H9 (cell line): ENCODE measurements around the gene CAPN14. TPM values are rescaled to one million over a fixed set of nuclear protein-coding genes. Genes with fewer than 3 reads are reported as not detected.

Experiments
- DNase-seq: peaks from one replicate; pipeline ENCODE4 v3.0.0-alpha.2; 2017
- H2AFZ ChIP-seq: one replicate; pipeline ENCODE4 v1.6.1; 2013; ENCODE audit warnings: mild to moderate bottlenecking, low read length, control low read depth, moderate library complexity
- H2AK5ac ChIP-seq: 2 replicates; pipeline ENCODE4 v1.6.1; 2013; ENCODE audit warnings: low read length, control low read depth, mixed read lengths; ENCODE audit not compliant: insufficient read length
- H2BK120ac ChIP-seq: one replicate; pipeline ENCODE4 v1.6.1; 2013; ENCODE audit warnings: low read depth, mild to moderate bottlenecking, low read length, control low read depth, inconsistent platforms; ENCODE audit not compliant: poor library complexity, severe bottlenecking
- H2BK12ac ChIP-seq: 2 replicates; pipeline ENCODE4 v1.6.1; 2013; ENCODE audit warnings: low read length, control low read depth, mixed read lengths, low read depth; ENCODE audit not compliant: insufficient read length
- H2BK15ac ChIP-seq: 2 replicates; pipeline ENCODE4 v1.6.1; 2013; ENCODE audit warnings: low read depth, low read length, control low read depth
- H2BK20ac ChIP-seq: one replicate; pipeline ENCODE4 v1.6.1; 2013; ENCODE audit warnings: low read depth, mild to moderate bottlenecking, low read length, control low read depth, inconsistent platforms; ENCODE audit not compliant: poor library complexity, severe bottlenecking
- H2BK5ac ChIP-seq: 2 replicates; pipeline ENCODE4 v1.6.1; 2013; ENCODE audit warnings: low read length, control low read depth, mixed read lengths; ENCODE audit not compliant: insufficient read length
- H3K14ac ChIP-seq: 2 replicates; pipeline ENCODE4 v1.6.1; 2013; ENCODE audit warnings: low read length, control low read depth; ENCODE audit not compliant: insufficient read depth
- H3K18ac ChIP-seq: 2 replicates; pipeline ENCODE4 v1.6.1; 2013; ENCODE audit warnings: low read depth, mild to moderate bottlenecking, mixed read lengths, low read length, control low read depth; ENCODE audit not compliant: insufficient read length
- H3K23ac ChIP-seq: 2 replicates; pipeline ENCODE4 v1.6.1; 2013; ENCODE audit warnings: low read length, control low read depth, mixed read lengths, low read depth; ENCODE audit not compliant: insufficient read length
- H3K23me2 ChIP-seq: 2 replicates; pipeline ENCODE4 v1.6.1; 2013; ENCODE audit warnings: low read depth, mild to moderate bottlenecking, mixed read lengths, low read length, control low read depth; ENCODE audit not compliant: insufficient read length, poor library complexity, severe bottlenecking
- H3K27ac ChIP-seq: 2 replicates; pipeline ENCODE4 v1.5.1; 2013; ENCODE audit warnings: low read length, control low read depth, mixed read lengths, low read depth; ENCODE audit not compliant: insufficient read length
- H3K27me3 ChIP-seq: 2 replicates; pipeline ENCODE4 v1.6.1; 2013; ENCODE audit warnings: low read length, control low read depth, inconsistent platforms; ENCODE audit not compliant: insufficient read depth
- H3K4ac ChIP-seq: 2 replicates; pipeline ENCODE4 v1.6.1; 2013; ENCODE audit warnings: low read depth, mild to moderate bottlenecking, control low read depth, inconsistent platforms, low read length, moderate library complexity
- H3K4me1 ChIP-seq: 2 replicates; pipeline ENCODE4 v1.6.1; 2013; ENCODE audit warnings: low read length, control low read depth, inconsistent platforms; ENCODE audit not compliant: insufficient read depth
- H3K4me2 ChIP-seq: 2 replicates; pipeline ENCODE4 v1.6.1; 2013; ENCODE audit warnings: low read length, control low read depth, mixed read lengths; ENCODE audit not compliant: insufficient read length, insufficient read depth
- H3K56ac ChIP-seq: 2 replicates; pipeline ENCODE4 v1.6.1; 2013; ENCODE audit warnings: low read depth, mild to moderate bottlenecking, mixed read lengths, low read length, control low read depth; ENCODE audit not compliant: insufficient read length
- H3K79me1 ChIP-seq: 2 replicates; pipeline ENCODE4 v1.6.1; 2013; ENCODE audit warnings: low read depth, mild to moderate bottlenecking, moderate library complexity, low read length, control low read depth, inconsistent platforms; ENCODE audit not compliant: insufficient read depth, poor library complexity, severe bottlenecking
- H3K79me2 ChIP-seq: 2 replicates; pipeline ENCODE4 v1.6.1; 2013; ENCODE audit warnings: low read length, control low read depth, inconsistent platforms; ENCODE audit not compliant: insufficient read depth
- H3K9ac ChIP-seq: 2 replicates; pipeline ENCODE4 v1.6.1; 2013; ENCODE audit warnings: low read length, control low read depth, mixed read lengths; ENCODE audit not compliant: insufficient read length; ENCODE audit errors: extremely low read depth
- H3K9me3 ChIP-seq: one replicate; pipeline ENCODE4 v1.6.1; 2013; ENCODE audit warnings: low read depth, low read length, inconsistent platforms; ENCODE audit not compliant: control insufficient read depth
- H3T11ph ChIP-seq: one replicate; pipeline ENCODE4 v1.6.1; 2013; ENCODE audit warnings: mild to moderate bottlenecking, low read length, control low read depth, inconsistent platforms
- H4K20me1 ChIP-seq: one replicate; pipeline ENCODE4 v1.6.1; 2013; ENCODE audit not compliant: control insufficient read depth, insufficient read length, insufficient read depth
- H4K5ac ChIP-seq: 2 replicates; pipeline ENCODE4 v1.6.1; 2013; ENCODE audit warnings: low read depth, mild to moderate bottlenecking, mixed read lengths, low read length, control low read depth; ENCODE audit not compliant: insufficient read length
- H4K8ac ChIP-seq: replicated peaks from 2 replicates; pipeline ENCODE4 v1.6.1; 2013; ENCODE audit warnings: low read length, control low read depth, mixed read lengths, low read depth; ENCODE audit not compliant: insufficient read length
- H4K91ac ChIP-seq: 2 replicates; pipeline ENCODE4 v1.6.1; 2013; ENCODE audit warnings: low read depth, mild to moderate bottlenecking, moderate library complexity, mixed read lengths, low read length, control low read depth; ENCODE audit not compliant: insufficient read length
- H3K27ac Mint-ChIP-seq, 3 experiments: 2 replicates in 2 of 3; 3 replicates in 1 of 3; pipeline ENCODE4 v1.8.0; 2020 to 2021; ENCODE audit warnings: mixed read lengths in 3 of 3, mild to moderate bottlenecking in 1 of 3, moderate library complexity in 1 of 3
- H3K27me3 Mint-ChIP-seq: 2 replicates; pipeline ENCODE4 v1.8.0; 2021; ENCODE audit warnings: low read depth, mild to moderate bottlenecking, moderate library complexity, mixed read lengths
- H3K36me3 Mint-ChIP-seq, 3 experiments: 2 replicates in 2 of 3; 3 replicates in 1 of 3; pipeline ENCODE4 v1.8.0; 2020 to 2021; ENCODE audit warnings: low read depth in 3 of 3, mixed read lengths in 3 of 3; ENCODE audit not compliant: insufficient read depth in 1 of 3
- H3K4me1 Mint-ChIP-seq, 2 experiments: 2 replicates each; pipeline ENCODE4 v1.8.0; 2020; ENCODE audit warnings: mixed read lengths in 2 of 2
- H3K4me3 Mint-ChIP-seq, 2 experiments: 2 replicates in 1 of 2; 3 replicates in 1 of 2; pipeline ENCODE4 v1.8.0; 2020 to 2021; ENCODE audit warnings: mild to moderate bottlenecking in 2 of 2, mixed read lengths in 2 of 2, moderate library complexity in 1 of 2
- H3K9me3 Mint-ChIP-seq, 2 experiments: 2 replicates in 1 of 2; 3 replicates in 1 of 2; pipeline ENCODE4 v1.8.0; 2020; ENCODE audit warnings: mild to moderate bottlenecking in 2 of 2, mixed read lengths in 2 of 2, moderate library complexity in 1 of 2
- WGBS: extraction: QIAGEN DNeasy Blood & Tissue Kit; methylation state at CpG from one replicate; pipeline ENCODE4 v1.1.7; 2013; ENCODE audit warnings: missing lambda C conversion rate, low lambda C conversion rate, mixed read lengths; ENCODE audit not compliant: insufficient read length; ENCODE audit errors: extremely low coverage; 5-methylcytosine and 5-hydroxymethylcytosine counted together
- total RNA-seq: library from RNA; stranded (reverse); gene quantifications from 2 replicates; pipeline ENCODE4 v1.2.1, GENCODE V29; 2021
- TF ChIP-seq, protein P1 (sequence below): fragments of 200-600 bp; sonication (generic); conservative IDR thresholded peaks from 3 replicates; pipeline ENCODE4 v1.8.0; 2021; ENCODE audit warnings: antibody characterized with exemption, mild to moderate bottlenecking

CAPN14 gene
- total RNA-seq, 1 experiment from 2014 or later: 0.09 TPM

DNA sequence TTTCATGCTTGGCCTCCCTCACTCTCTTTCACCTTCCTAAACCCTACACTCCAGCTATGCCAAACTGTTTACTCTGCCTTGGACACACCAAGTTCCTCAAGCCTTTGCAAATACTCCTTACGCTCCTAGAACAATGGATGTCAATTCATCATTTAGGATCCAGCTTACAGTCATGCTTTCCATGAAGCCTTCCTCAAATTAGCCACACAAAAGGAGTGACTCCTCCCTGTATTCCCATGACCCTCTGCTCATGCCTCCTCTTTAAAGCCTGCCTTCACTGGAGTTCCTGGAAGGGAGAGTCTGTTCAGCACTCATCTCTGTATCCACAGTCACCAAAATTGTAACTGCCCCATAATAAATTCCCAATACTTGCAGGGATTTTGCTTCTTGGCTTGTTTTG lies 15.9 kb upstream of the CAPN14 start:
- H3K23me2 ChIP-seq: peaks cover 5% of the 10 kb centered on the region
- no peak overlapping the region for H3K23ac ChIP-seq
- no peak overlapping the region for H4K91ac ChIP-seq
- WGBS: no CpG with 5 or more reads among the region's 1 CpG
- no peak overlapping the region for H4K5ac ChIP-seq
- H3K9me3 Mint-ChIP-seq: no peaks in the 10 kb centered on the region
- no peaks in the 10 kb centered on the region for H3K9me3 ChIP-seq
- peaks cover 4% of the 10 kb centered on the region; the same call in 1 of the 2 replicates for H3K27me3 ChIP-seq
- no peak overlapping the region for H3K56ac ChIP-seq
- no peak overlapping the region for H3K9ac ChIP-seq
- peak overlapping the region; percentile 27 for H2AFZ ChIP-seq
- H3K79me1 ChIP-seq: no peaks in the 10 kb centered on the region
- H3K14ac ChIP-seq: no peak overlapping the region
- H3K36me3 Mint-ChIP-seq: peaks cover 0 to 1% (median 0%) of the 10 kb centered on the region in 3 experiments; a peak in 2 of 7 replicates
- no peak overlapping the region for H2BK15ac ChIP-seq
- H2BK20ac ChIP-seq: no peak overlapping the region
- no peak overlapping the region for H3T11ph ChIP-seq
- H4K20me1 ChIP-seq: no peaks in the 10 kb centered on the region
- no peak overlapping the region for H2AK5ac ChIP-seq
- H3K4me3 Mint-ChIP-seq: peak overlapping the region in 1 of 2 experiments; percentile 80; a peak in 2 of 5 replicates
- H3K4me1 ChIP-seq: 0 out of 2 replicates have a peak, but pooled peaks cover 3% of the 10 kb centered on the region
- H2BK5ac ChIP-seq: no peak overlapping the region
- peak; percentile 20 for DNase-seq
- H3K27me3 Mint-ChIP-seq: peaks cover 14% of the 10 kb centered on the region
- H4K8ac ChIP-seq: no peak overlapping the region
- H3K27ac Mint-ChIP-seq: peak overlapping the region in 1 of 3 experiments; percentile 4; a peak in 1 of 7 replicates
- TF ChIP-seq, protein P1, sequence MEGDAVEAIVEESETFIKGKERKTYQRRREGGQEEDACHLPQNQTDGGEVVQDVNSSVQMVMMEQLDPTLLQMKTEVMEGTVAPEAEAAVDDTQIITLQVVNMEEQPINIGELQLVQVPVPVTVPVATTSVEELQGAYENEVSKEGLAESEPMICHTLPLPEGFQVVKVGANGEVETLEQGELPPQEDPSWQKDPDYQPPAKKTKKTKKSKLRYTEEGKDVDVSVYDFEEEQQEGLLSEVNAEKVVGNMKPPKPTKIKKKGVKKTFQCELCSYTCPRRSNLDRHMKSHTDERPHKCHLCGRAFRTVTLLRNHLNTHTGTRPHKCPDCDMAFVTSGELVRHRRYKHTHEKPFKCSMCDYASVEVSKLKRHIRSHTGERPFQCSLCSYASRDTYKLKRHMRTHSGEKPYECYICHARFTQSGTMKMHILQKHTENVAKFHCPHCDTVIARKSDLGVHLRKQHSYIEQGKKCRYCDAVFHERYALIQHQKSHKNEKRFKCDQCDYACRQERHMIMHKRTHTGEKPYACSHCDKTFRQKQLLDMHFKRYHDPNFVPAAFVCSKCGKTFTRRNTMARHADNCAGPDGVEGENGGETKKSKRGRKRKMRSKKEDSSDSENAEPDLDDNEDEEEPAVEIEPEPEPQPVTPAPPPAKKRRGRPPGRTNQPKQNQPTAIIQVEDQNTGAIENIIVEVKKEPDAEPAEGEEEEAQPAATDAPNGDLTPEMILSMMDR: no peak
- no peak overlapping the region for H3K27ac ChIP-seq
- H2BK120ac ChIP-seq: no peak overlapping the region
- H3K4me2 ChIP-seq: no peak overlapping the region
- no peak overlapping the region for H3K4ac ChIP-seq
- no peak overlapping the region for H3K18ac ChIP-seq
- peaks cover 19 to 25% of the 10 kb centered on the region in 2 experiments for H3K4me1 Mint-ChIP-seq
- H2BK12ac ChIP-seq: no peak overlapping the region
- H3K79me2 ChIP-seq: no peaks in the 10 kb centered on the region
